HCT116 (cell line): ENCODE results near the gene ADAMTS9. TPM values are rescaled to one million over a fixed set of nuclear protein-coding genes. Genes with fewer than 3 reads are reported as not detected.

ENCODE experiments used
- ATAC-seq: fragments of 200-7000 bp; cut with Tn5 transposase; 2 replicates; pipeline ENCODE4 v1.9.1; 2020; ENCODE audit warnings: mild to moderate bottlenecking, moderate library complexity
- BruUV-seq: library from RNA; stranded (reverse); fragments of 400-500 nt; replicated peaks from 2 replicates; lab custom pipeline; 2021; lab: Mats Ljungman, UMichigan
- CTCF ChIA-PET: fragments of 300-600 bp; sonication (Branson Sonifier 250); formaldehyde crosslinking; loops from one replicate; lab custom pipeline; 2021; ENCODE audit warnings: antibody characterized with exemption; lab: Charles Lee
- POLR2A ChIA-PET: fragments of 300-600, 350-600 bp; sonication (Branson Sonifier 250); formaldehyde crosslinking; loops from one replicate; lab custom pipeline; 2021; ENCODE audit warnings: antibody characterized with exemption; lab: Charles Lee
- RAD21 ChIA-PET, 2 experiments: fragments of 300-600 bp; sonication (Branson Sonifier 250); formaldehyde crosslinking; loops; one replicate each; lab custom pipeline; 2023; ENCODE audit warnings: low total read pairs in 2 of 2; ENCODE audit not compliant: uncharacterized antibody in 2 of 2, unreplicated experiment in 2 of 2, low non-redundant PET in 1 of 2; lab: Charles Lee
- DNase-seq: peaks from one replicate; pipeline ENCODE4 v3.0.0-alpha.2; 2010; ENCODE audit warnings: low read depth, low spot score
- H2AFZ ChIP-seq: fragments of 200-600 bp; shearing (Covaris generic), sonication (generic); 2 replicates; pipeline ENCODE4 v1.6.1; 2017; ENCODE audit warnings: low read depth, mixed run types, mixed read lengths, antibody characterized with exemption, low read length; ENCODE audit not compliant: poor library complexity, severe bottlenecking
- H3K27ac ChIP-seq: 2 replicates; pipeline ENCODE4 v1.5.1; 2012; ENCODE audit warnings: low read depth, low read length
- H3K27me3 ChIP-seq: fragments of 200-600 bp; sonication (generic); 2 replicates; pipeline ENCODE4 v1.6.1; 2016; ENCODE audit warnings: mixed run types, low read length, mixed read lengths; ENCODE audit not compliant: insufficient read depth
- H3K36me3 ChIP-seq, 2 experiments: fragments of 200-500 bp in 1 of 2; fragments of 200-600 bp in 1 of 2; sonication (Bioruptor generic) in 1 of 2; sonication (generic) in 1 of 2; 2 replicates each; pipeline versions ENCODE4 v1.5.1 to v1.6.1; 2014 to 2016; ENCODE audit warnings: low read length in 2 of 2, inconsistent platforms in 1 of 2, mixed read lengths in 1 of 2, mixed run types in 1 of 2; ENCODE audit not compliant: insufficient read depth in 2 of 2, control insufficient read depth in 1 of 2
- H3K4me1 ChIP-seq, 2 experiments: fragments of 200-600 bp in 1 of 2; sonication (generic) in 1 of 2; 2 replicates each; pipeline versions ENCODE4 v1.5.1 to v1.6.1; 2012 to 2017; ENCODE audit warnings: low read length in 2 of 2, inconsistent platforms in 1 of 2, mild to moderate bottlenecking in 1 of 2, mixed read lengths in 1 of 2, mixed run types in 1 of 2, moderate library complexity in 1 of 2; ENCODE audit not compliant: insufficient read depth in 2 of 2, control insufficient read depth in 1 of 2
- H3K4me2 ChIP-seq: fragments of 200-600 bp; sonication (generic); 2 replicates; pipeline ENCODE4 v1.6.1; 2017; ENCODE audit warnings: mixed run types, low read length, mixed read lengths
- H3K4me3 ChIP-seq, 2 experiments: fragments of 200-600 bp in 1 of 2; sonication (generic) in 1 of 2; replicated peaks in 1 of 2; 2 replicates each; pipeline ENCODE4 v1.5.1; 2011 to 2016; ENCODE audit warnings: low read length in 2 of 2, control low read depth in 1 of 2, low read depth in 1 of 2, mild to moderate bottlenecking in 1 of 2, mixed read lengths in 1 of 2, mixed run types in 1 of 2
- H3K79me2 ChIP-seq: fragments of 200-600 bp; sonication (generic); 2 replicates; pipeline ENCODE4 v1.6.1; 2017; ENCODE audit warnings: mild to moderate bottlenecking, mixed run types, low read length, moderate library complexity, mixed read lengths; ENCODE audit not compliant: insufficient read depth
- H3K9ac ChIP-seq: fragments of 200-600 bp; sonication (generic); 2 replicates; pipeline ENCODE4 v1.6.1; 2016; ENCODE audit warnings: low read length, mixed read lengths
- H3K9me2 ChIP-seq: fragments of 200-600 bp; sonication (generic), shearing (Covaris generic); 2 replicates; pipeline ENCODE4 v1.6.1; 2017; ENCODE audit warnings: mixed run types, mild to moderate bottlenecking, moderate library complexity; ENCODE audit not compliant: insufficient read depth
- H3K9me3 ChIP-seq, 2 experiments: fragments of 200-500 bp in 1 of 2; fragments of 200-600 bp in 1 of 2; sonication (Bioruptor generic) in 1 of 2; sonication (generic) in 1 of 2; 2 replicates each; pipeline ENCODE4 v1.6.1; 2014 to 2017; ENCODE audit warnings: low read length in 2 of 2, mixed read lengths in 2 of 2, inconsistent platforms in 1 of 2, low read depth in 1 of 2, mild to moderate bottlenecking in 1 of 2, mixed run types in 1 of 2, moderate library complexity in 1 of 2; ENCODE audit not compliant: control insufficient read depth in 1 of 2, insufficient read depth in 1 of 2
- H4K20me1 ChIP-seq: fragments of 200-600 bp; sonication (generic), shearing (Covaris generic); 2 replicates; pipeline ENCODE4 v1.6.1; 2017; ENCODE audit warnings: mixed run types, mild to moderate bottlenecking, moderate library complexity; ENCODE audit not compliant: insufficient read depth
- CBX3 ChIP-seq: IDR thresholded peaks from 2 replicates; pipeline ENCODE4 v1.6.1; 2012; ENCODE audit warnings: low read depth
- CEBPB ChIP-seq: IDR thresholded peaks from 2 replicates; pipeline ENCODE4 v1.6.1; 2012; ENCODE audit warnings: low read depth
- EGR1 ChIP-seq: IDR thresholded peaks from 2 replicates; pipeline ENCODE4 v1.6.1; 2012; ENCODE audit warnings: low read depth
- ELF1 ChIP-seq: IDR thresholded peaks from 2 replicates; pipeline ENCODE4 v1.6.1; 2012; ENCODE audit warnings: low read depth, borderline replicate concordance
- EZH2phosphoT487 ChIP-seq: fragments of 200-600 bp; IDR thresholded peaks from 2 replicates; pipeline ENCODE4 v1.6.1; 2018; ENCODE audit warnings: antibody characterized with exemption, borderline replicate concordance
- FOSL1 ChIP-seq: IDR thresholded peaks from 2 replicates; pipeline ENCODE4 v1.6.1; 2012; ENCODE audit warnings: low read depth
- JUND ChIP-seq: IDR thresholded peaks from 2 replicates; pipeline ENCODE4 v1.6.1; 2012
- POLR2A ChIP-seq: IDR thresholded peaks from 2 replicates; pipeline ENCODE4 v1.7.0; 2011; ENCODE audit warnings: borderline replicate concordance; ENCODE audit not compliant: insufficient read depth, insufficient read length; ENCODE audit errors: extremely low read depth
- RAD21 ChIP-seq: IDR thresholded peaks from 2 replicates; pipeline ENCODE4 v1.6.1; 2012; ENCODE audit warnings: low read depth, mild to moderate bottlenecking
- SIN3A ChIP-seq: IDR thresholded peaks from 2 replicates; pipeline ENCODE4 v1.6.1; 2012; ENCODE audit warnings: low read depth
- SP1 ChIP-seq: IDR thresholded peaks from 2 replicates; pipeline ENCODE4 v1.6.1; 2012; ENCODE audit warnings: low read depth
- TCF7L2 ChIP-seq: IDR thresholded peaks from 2 replicates; pipeline ENCODE4 v1.7.0; 2011; ENCODE audit warnings: borderline replicate concordance, inconsistent platforms; ENCODE audit not compliant: insufficient read depth, insufficient read length; ENCODE audit errors: extremely low read depth
- YY1 ChIP-seq: IDR thresholded peaks from 2 replicates; pipeline ENCODE4 v1.6.1; 2011; ENCODE audit warnings: low read length, low read depth, moderate library complexity, mild to moderate bottlenecking; ENCODE audit not compliant: insufficient replicate concordance; ENCODE audit errors: extremely low read depth
- intact Hi-C: fragments of 100-400 bp; cut with micrococcal nuclease; formaldehyde crosslinking; loops from 2 replicates; pipeline ENCODE4 v1.10.0; 2022
- total RNA-seq: library from RNA; stranded (reverse); gene quantifications from one replicate; pipeline ENCODE4 v1.2.1, GENCODE V29; 2021; ENCODE audit not compliant: unreplicated experiment
- TF ChIP-seq, protein P1 (sequence below): IDR thresholded peaks from 2 replicates; pipeline ENCODE4 v1.6.1; 2012; ENCODE audit warnings: low read depth
- TF ChIP-seq, protein P2 (sequence below): IDR thresholded peaks from 2 replicates; pipeline ENCODE4 v1.6.1; 2011; ENCODE audit warnings: mild to moderate bottlenecking, low read length, moderate library complexity; ENCODE audit not compliant: insufficient replicate concordance; ENCODE audit errors: extremely low read depth
- TF ChIP-seq, protein P3 (sequence below): IDR thresholded peaks from 2 replicates; pipeline ENCODE4 v1.6.1; 2012

Gene ADAMTS9
- total RNA-seq, 1 experiment from 2014 or later, result 0.05 TPM

DNA sequence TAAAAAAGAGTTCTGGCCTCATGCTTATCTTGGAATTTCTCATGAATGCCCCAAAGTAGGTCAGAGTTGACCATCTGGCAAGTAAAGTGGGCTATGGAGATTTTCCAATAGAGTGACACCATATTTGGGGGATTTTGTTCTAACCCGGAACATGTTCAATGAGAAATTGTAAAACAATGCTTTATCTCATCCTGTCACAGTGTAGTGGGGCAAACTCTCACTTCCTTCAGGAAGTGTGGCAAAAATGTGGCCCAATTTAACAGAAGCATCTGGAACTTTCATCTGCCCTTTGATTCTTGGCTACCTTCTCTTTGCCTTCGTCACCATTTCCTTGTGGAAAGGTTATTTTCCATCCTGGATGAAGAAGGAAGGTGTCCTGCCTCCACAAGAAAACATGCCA, 70.8 kb downstream of the ADAMTS9 start:
- H3K4me2 ChIP-seq, result no peak overlapping the region
- H3K27me3 ChIP-seq, result peaks cover 9% of the 10 kb centered on the region; the same call in 1 of the 2 replicates
- intact Hi-C loops, result no loop called here
- ChIA-PET RAD21 (no interaction called here), POLR2A (no interaction called here), CTCF (no interaction called here)
- no peaks in the 10 kb centered on the region for H3K79me2 ChIP-seq
- no TSS peak for BruUV-seq
- no peaks in the 10 kb centered on the region for H3K36me3 ChIP-seq
- no peak for DNase-seq
- no peaks in the 10 kb centered on the region; the same call in 1 of the 2 replicates for H4K20me1 ChIP-seq
- no peak overlapping the region for H3K9ac ChIP-seq
- H3K9me2 ChIP-seq, result no peaks in the 10 kb centered on the region
- no peak overlapping the region for H3K4me3 ChIP-seq
- no peak for ATAC-seq
- TF ChIP-seq FOSL1 (no peak), TCF7L2 (no peak), CEBPB (no peak), SP1 (no peak), CBX3 (no peak), POLR2A (no peak), RAD21 (no peak), ELF1 (no peak), JUND (no peak)
- no peak overlapping the region for H2AFZ ChIP-seq
- no peaks in the 10 kb centered on the region for H3K9me3 ChIP-seq
- H3K4me1 ChIP-seq, result no peaks in the 10 kb centered on the region
- no peak overlapping the region for H3K27ac ChIP-seq

DNA sequence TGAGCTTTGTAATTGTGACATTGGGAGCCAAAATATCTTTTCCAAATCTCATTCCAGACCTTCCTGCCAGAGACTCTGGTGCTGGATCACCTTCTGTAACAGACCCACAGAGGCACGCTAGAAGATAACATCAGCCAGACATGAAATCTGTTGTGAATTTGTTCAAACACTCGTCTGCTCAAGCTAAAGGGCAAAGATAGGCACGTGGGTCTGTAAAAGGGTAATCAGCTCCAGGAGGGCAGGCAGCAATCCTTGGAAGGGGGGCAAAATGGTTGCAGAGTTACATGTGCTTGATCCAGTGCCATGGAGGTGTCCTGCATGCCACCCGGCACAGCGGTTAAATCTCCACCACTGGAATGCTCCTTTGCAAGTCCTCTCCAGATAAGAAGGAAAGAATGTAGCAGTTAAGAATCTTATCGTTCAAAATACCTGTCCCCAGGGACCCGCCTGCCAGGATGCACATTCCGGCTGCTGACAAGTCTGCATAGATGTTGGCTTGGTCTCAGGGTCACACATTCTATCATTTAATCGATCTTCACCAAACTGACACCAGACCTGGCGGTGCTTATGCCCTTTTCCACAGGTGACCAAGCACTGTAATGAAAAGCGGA, 74.8 kb downstream of the ADAMTS9 start:
- Histone ChIP-seq H3K9me2 (no peaks in the 10 kb centered on the region), H3K27me3 (peaks cover 9% of the 10 kb centered on the region), H3K9ac (no peak overlapping the region), H3K36me3 (no peaks in the 10 kb centered on the region), H3K4me3 (no peak overlapping the region), H3K4me2 (no peak overlapping the region), H2AFZ (no peak overlapping the region), H3K9me3 (no peaks in the 10 kb centered on the region), H4K20me1 (no peaks in the 10 kb centered on the region; the same call in 1 of the 2 replicates), H3K27ac (no peak overlapping the region), H3K79me2 (no peaks in the 10 kb centered on the region), H3K4me1 (no peaks in the 10 kb centered on the region)
- BruUV-seq, result no TSS peak
- intact Hi-C loops, result no loop called here
- ChIA-PET POLR2A (no interaction called here), CTCF (no interaction called here), RAD21 (no interaction called here)
- DNase-seq (no peak), ATAC-seq (no peak)
- no peak for TF ChIP-seq SIN3A
- TF ChIP-seq, protein P1, sequence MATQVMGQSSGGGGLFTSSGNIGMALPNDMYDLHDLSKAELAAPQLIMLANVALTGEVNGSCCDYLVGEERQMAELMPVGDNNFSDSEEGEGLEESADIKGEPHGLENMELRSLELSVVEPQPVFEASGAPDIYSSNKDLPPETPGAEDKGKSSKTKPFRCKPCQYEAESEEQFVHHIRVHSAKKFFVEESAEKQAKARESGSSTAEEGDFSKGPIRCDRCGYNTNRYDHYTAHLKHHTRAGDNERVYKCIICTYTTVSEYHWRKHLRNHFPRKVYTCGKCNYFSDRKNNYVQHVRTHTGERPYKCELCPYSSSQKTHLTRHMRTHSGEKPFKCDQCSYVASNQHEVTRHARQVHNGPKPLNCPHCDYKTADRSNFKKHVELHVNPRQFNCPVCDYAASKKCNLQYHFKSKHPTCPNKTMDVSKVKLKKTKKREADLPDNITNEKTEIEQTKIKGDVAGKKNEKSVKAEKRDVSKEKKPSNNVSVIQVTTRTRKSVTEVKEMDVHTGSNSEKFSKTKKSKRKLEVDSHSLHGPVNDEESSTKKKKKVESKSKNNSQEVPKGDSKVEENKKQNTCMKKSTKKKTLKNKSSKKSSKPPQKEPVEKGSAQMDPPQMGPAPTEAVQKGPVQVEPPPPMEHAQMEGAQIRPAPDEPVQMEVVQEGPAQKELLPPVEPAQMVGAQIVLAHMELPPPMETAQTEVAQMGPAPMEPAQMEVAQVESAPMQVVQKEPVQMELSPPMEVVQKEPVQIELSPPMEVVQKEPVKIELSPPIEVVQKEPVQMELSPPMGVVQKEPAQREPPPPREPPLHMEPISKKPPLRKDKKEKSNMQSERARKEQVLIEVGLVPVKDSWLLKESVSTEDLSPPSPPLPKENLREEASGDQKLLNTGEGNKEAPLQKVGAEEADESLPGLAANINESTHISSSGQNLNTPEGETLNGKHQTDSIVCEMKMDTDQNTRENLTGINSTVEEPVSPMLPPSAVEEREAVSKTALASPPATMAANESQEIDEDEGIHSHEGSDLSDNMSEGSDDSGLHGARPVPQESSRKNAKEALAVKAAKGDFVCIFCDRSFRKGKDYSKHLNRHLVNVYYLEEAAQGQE, result no peak
- no peak for TF ChIP-seq EGR1
- TF ChIP-seq ELF1, result no peak
- TF ChIP-seq, protein P2, sequence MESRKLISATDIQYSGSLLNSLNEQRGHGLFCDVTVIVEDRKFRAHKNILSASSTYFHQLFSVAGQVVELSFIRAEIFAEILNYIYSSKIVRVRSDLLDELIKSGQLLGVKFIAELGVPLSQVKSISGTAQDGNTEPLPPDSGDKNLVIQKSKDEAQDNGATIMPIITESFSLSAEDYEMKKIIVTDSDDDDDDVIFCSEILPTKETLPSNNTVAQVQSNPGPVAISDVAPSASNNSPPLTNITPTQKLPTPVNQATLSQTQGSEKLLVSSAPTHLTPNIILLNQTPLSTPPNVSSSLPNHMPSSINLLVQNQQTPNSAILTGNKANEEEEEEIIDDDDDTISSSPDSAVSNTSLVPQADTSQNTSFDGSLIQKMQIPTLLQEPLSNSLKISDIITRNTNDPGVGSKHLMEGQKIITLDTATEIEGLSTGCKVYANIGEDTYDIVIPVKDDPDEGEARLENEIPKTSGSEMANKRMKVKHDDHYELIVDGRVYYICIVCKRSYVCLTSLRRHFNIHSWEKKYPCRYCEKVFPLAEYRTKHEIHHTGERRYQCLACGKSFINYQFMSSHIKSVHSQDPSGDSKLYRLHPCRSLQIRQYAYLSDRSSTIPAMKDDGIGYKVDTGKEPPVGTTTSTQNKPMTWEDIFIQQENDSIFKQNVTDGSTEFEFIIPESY, result no peak
- TF ChIP-seq CBX3, result no peak
- TF ChIP-seq YY1, result no peak
- no peak for TF ChIP-seq POLR2A
- TF ChIP-seq TCF7L2, result no peak
- TF ChIP-seq, protein P3, sequence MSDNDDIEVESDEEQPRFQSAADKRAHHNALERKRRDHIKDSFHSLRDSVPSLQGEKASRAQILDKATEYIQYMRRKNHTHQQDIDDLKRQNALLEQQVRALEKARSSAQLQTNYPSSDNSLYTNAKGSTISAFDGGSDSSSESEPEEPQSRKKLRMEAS, result no peak
- TF ChIP-seq EZH2phosphoT487, result no peak
